Measurements from ENCODE around the gene KRTAP10-12.

The KRTAP10-12 gene

GRCh38 chr21:44740742-44741141 lies 43.8 kb downstream of the KRTAP10-12 start:
- no peak overlapping the region for H3K27ac ChIP-seq (ENCODE audit: insufficient read depth, low read length, poor library complexity, severe bottlenecking)
- H3K9me3 ChIP-seq (ENCODE audit: control insufficient read depth, low read length): no peaks in the 10 kb centered on the region
- DNase-seq: no peak
- H3K4me1 ChIP-seq (ENCODE audit: control insufficient read depth, insufficient read depth, low read length, poor library complexity, severe bottlenecking): no peaks in the 10 kb centered on the region
- H3K4me3 ChIP-seq (ENCODE audit: insufficient read depth, low read depth, low read length, poor library complexity, severe bottlenecking): no peak overlapping the region
- H3K27me3 ChIP-seq (replicated peaks; ENCODE audit: control insufficient read depth, insufficient read depth, low read length, poor library complexity, severe bottlenecking): no peaks in the 10 kb centered on the region
- H3K36me3 ChIP-seq (ENCODE audit: control insufficient read depth, insufficient read depth, low read length): no peaks in the 10 kb centered on the region

DNA sequence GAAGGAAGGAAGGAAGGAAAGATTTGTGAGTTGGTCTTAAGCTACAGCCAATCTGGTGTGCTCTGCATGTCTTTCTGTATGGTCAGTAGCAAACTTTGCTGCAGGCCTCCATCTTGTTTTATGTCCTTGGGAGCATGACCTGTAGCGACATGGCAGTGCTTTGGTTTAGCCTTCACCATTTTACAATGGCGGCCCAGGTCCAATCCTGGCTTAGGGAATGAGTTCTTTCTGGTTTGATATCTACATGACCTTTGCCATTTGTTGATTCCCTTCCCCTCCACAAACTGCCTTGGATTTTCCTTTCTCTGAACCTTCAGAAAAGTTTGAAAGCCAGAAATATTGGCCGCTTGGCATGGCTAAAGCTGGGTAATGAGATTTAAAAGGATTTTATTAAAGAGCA lies 44.9 kb downstream of the KRTAP10-12 start:
- Histone ChIP-seq H3K4me3 (ENCODE audit: insufficient read depth, low read depth, low read length, poor library complexity, severe bottlenecking) (no peak overlapping the region), H3K27me3 (replicated peaks; ENCODE audit: control insufficient read depth, insufficient read depth, low read length, poor library complexity, severe bottlenecking) (no peaks in the 10 kb centered on the region), H3K36me3 (ENCODE audit: control insufficient read depth, insufficient read depth, low read length) (no peaks in the 10 kb centered on the region), H3K4me1 (ENCODE audit: control insufficient read depth, insufficient read depth, low read length, poor library complexity, severe bottlenecking) (no peaks in the 10 kb centered on the region), H3K27ac (ENCODE audit: insufficient read depth, low read length, poor library complexity, severe bottlenecking) (no peak overlapping the region), H3K9me3 (ENCODE audit: control insufficient read depth, low read length) (no peaks in the 10 kb centered on the region)
- DNase-seq: no peak

GRCh38 chr21:44742418-44743153 lies 45.6 kb downstream of the KRTAP10-12 start:
- H3K36me3 ChIP-seq (ENCODE audit: control insufficient read depth, insufficient read depth, low read length): no peaks in the 10 kb centered on the region
- no peaks in the 10 kb centered on the region for H3K9me3 ChIP-seq (ENCODE audit: control insufficient read depth, low read length)
- no peak overlapping the region for H3K27ac ChIP-seq (ENCODE audit: insufficient read depth, low read length, poor library complexity, severe bottlenecking)
- no peaks in the 10 kb centered on the region for H3K27me3 ChIP-seq (replicated peaks; ENCODE audit: control insufficient read depth, insufficient read depth, low read length, poor library complexity, severe bottlenecking)
- DNase-seq: no peak
- no peak overlapping the region for H3K4me3 ChIP-seq (ENCODE audit: insufficient read depth, low read depth, low read length, poor library complexity, severe bottlenecking)
- no peaks in the 10 kb centered on the region for H3K4me1 ChIP-seq (ENCODE audit: control insufficient read depth, insufficient read depth, low read length, poor library complexity, severe bottlenecking)

Data from effector memory CD4-positive, alpha-beta T cell (primary cell).